Epithelial cell of esophagus (primary cell): ENCODE measurements around the gene NT5DC2.
A peak's percentile ranks its signal among the peaks of the same experiment; 100 is the strongest.

Experiments
- DNase-seq: peaks from one replicate; pipeline ENCODE4 v3.0.0; 2010; ENCODE audit warnings: low read depth
- H3K4me3 ChIP-seq: 2 replicates; pipeline ENCODE4 v1.5.1; 2011; ENCODE audit warnings: mild to moderate bottlenecking, low read length, control low read depth
- CTCF ChIP-seq: IDR thresholded peaks from 2 replicates; pipeline ENCODE4 v1.5.1; 2011; ENCODE audit warnings: low read depth, mild to moderate bottlenecking, low read length, control low read depth, inconsistent platforms; ENCODE audit not compliant: insufficient read depth; ENCODE audit errors: missing control alignments

The NT5DC2 gene

GRCh38 chr3:52484680-52485461 is 48.8 kb downstream of the NT5DC2 start:
- no peak for TF ChIP-seq CTCF
- no peak for DNase-seq
- no peak overlapping the region for H3K4me3 ChIP-seq

- DNase-seq = peak; percentile 68
- no peak overlapping the region for H3K4me3 ChIP-seq
- no peak for TF ChIP-seq CTCF
These were observed 49.9 kb downstream of the NT5DC2 start for GRCh38 chr3:52483577-52484381.

- no peak for TF ChIP-seq CTCF
These were observed 50.6 kb downstream of the NT5DC2 start for GRCh38 chr3:52483081-52483480.

GRCh38 chr3:52481819-52482521 is 51.7 kb downstream of the NT5DC2 start:
- H3K4me3 ChIP-seq = no peak overlapping the region
- DNase-seq = no peak
- peak; percentile 32 for TF ChIP-seq CTCF

More at GRCh38 chr3:52483081-52483480, 50.6 kb downstream of the NT5DC2 start:
- H3K4me3 ChIP-seq = no peak overlapping the region
- DNase-seq = no peak

GRCh38 chr3:52480768-52481715 is 52.6 kb downstream of the NT5DC2 start:
- no peak overlapping the region for H3K4me3 ChIP-seq
- no peak for DNase-seq
- no peak for TF ChIP-seq CTCF

GRCh38 chr3:52479877-52480575 is 53.6 kb downstream of the NT5DC2 start:
- H3K4me3 ChIP-seq = no peak overlapping the region
- TF ChIP-seq CTCF = no peak
- DNase-seq = no peak
